Endothelial cell of hepatic sinusoid (primary cell): ENCODE results near the gene ABI3BP.

ENCODE experiments used
- in situ Hi-C: cut with HindIII; loops from 2 replicates; pipeline ENCODE4 v1.10.0; 2017; ENCODE audit warnings: low sequenced_read_pairs

ABI3BP gene

GRCh38 chr3:100702082-100702979 is 290.9 kb downstream of the ABI3BP start:
- in situ Hi-C loops = no loop called here

GRCh38 chr3:100700708-100701107 is 292.5 kb downstream of the ABI3BP start:
- in situ Hi-C loops = no loop called here
